IMR-90 (cell line): Measurements from ENCODE around the gene FRMD5. TPM values are rescaled to one million over a fixed set of nuclear protein-coding genes. Genes with fewer than 3 reads are reported as not detected.

ENCODE experiments used
- CEBPB ChIP-seq: IDR thresholded peaks from 2 replicates; pipeline ENCODE4 v1.6.1; 2012; ENCODE audit warnings: low read depth, low read length, improper control_type of control experiment
- FOS ChIP-seq: fragments of 150-350 bp; IDR thresholded peaks from 2 replicates; pipeline ENCODE4 v1.6.1; 2016; ENCODE audit warnings: low read depth, low read length
- MAFK ChIP-seq: IDR thresholded peaks from 2 replicates; pipeline ENCODE4 v1.6.1; 2012; ENCODE audit warnings: low read depth, low read length, improper control_type of control experiment
- MXI1 ChIP-seq: IDR thresholded peaks from 2 replicates; pipeline ENCODE4 v1.6.1; 2012; ENCODE audit warnings: low read depth, mild to moderate bottlenecking, low read length, moderate library complexity, borderline replicate concordance
- POLR2A ChIP-seq: IDR thresholded peaks from 2 replicates; pipeline ENCODE4 v1.6.1; 2012; ENCODE audit warnings: mild to moderate bottlenecking, low read depth, low read length
- RFX5 ChIP-seq: IDR thresholded peaks from 2 replicates; pipeline ENCODE4 v1.8.0; 2012; ENCODE audit warnings: low read depth, mild to moderate bottlenecking, low read length, moderate library complexity
- polyA plus RNA-seq, 3 experiments: library from polyadenylated mRNA; depleted of rRNA; stranded (reverse); fragments of >200 nt; gene quantifications; 2 replicates each; pipeline ENCODE4 v1.2.3, GENCODE V29; 2012; ENCODE audit warnings: low replicate concordance in 1 of 3
- total RNA-seq: library from RNA; depleted of rRNA; stranded (reverse); fragments of >200 nt; gene quantifications from 2 replicates; pipeline ENCODE4 v1.2.3, GENCODE V29; 2012
- TF ChIP-seq, protein P1 (sequence below): fragments of 150-350 bp; IDR thresholded peaks from 2 replicates; pipeline ENCODE4 v1.6.1; 2017; ENCODE audit warnings: mild to moderate bottlenecking, antibody characterized with exemption, low read length, low read depth

The FRMD5 gene
- total and polyA plus RNA-seq, 2 of the 4 experiments (the other 2 are of a cell fraction) = 4.1 to 5.4 TPM

DNA sequence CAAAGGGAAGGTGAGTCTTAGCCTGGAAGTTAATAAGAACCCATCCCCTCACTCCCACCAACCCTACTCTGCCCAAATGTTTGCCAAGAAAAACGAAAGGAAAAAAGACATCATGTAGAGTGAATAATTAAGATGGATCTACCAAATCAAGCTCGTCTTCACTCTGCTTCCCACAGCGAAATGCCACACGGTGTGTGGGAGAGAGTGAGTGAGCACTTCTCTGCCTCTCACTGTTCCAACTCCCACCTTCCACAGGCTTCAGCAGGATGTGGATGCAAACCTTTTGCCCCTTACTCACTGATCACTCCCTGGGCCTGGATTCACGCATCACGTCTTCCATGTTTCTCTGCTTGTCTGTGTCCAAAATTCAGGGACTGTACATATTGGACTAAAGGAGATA lies 282.9 kb downstream of the FRMD5 start (continued):
- TF ChIP-seq MAFK = no peak
- no peak for TF ChIP-seq POLR2A
- TF ChIP-seq, protein P1, sequence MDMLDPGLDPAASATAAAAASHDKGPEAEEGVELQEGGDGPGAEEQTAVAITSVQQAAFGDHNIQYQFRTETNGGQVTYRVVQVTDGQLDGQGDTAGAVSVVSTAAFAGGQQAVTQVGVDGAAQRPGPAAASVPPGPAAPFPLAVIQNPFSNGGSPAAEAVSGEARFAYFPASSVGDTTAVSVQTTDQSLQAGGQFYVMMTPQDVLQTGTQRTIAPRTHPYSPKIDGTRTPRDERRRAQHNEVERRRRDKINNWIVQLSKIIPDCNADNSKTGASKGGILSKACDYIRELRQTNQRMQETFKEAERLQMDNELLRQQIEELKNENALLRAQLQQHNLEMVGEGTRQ = no peak
- TF ChIP-seq RFX5 = no peak
- TF ChIP-seq FOS = no peak
- no peak for TF ChIP-seq CEBPB
- no peak for TF ChIP-seq MXI1
